Testis (tissue), 2 donors: ENCODE measurements around the gene CDH4.

ENCODE experiments used
- CTCF ChIP-seq, 3 experiments: fragments of 450-650 bp in 2 of 3; fragments of 200-600 bp in 1 of 3; sonication (generic) in 1 of 3; IDR thresholded peaks; one replicate each; pipeline ENCODE4 v1.5.1; 2016 to 2019; ENCODE audit warnings: antibody characterized with exemption in 3 of 3, mild to moderate bottlenecking in 2 of 3, moderate library complexity in 1 of 3
- POLR2A ChIP-seq: fragments of 450-650 bp; IDR thresholded peaks from one replicate; pipeline ENCODE4 v1.6.1; 2017; ENCODE audit warnings: antibody characterized with exemption, mild to moderate bottlenecking, moderate library complexity

- TF ChIP-seq CTCF (IDR thresholded peaks at IDR 0.05) (no peak), POLR2A (no peak)
Measured at GRCh38 chr20:61299618-61300017, 47.6 kb downstream of the CDH4 start.
